ENCODE results near the gene PAX2. TPM values are rescaled to one million over a fixed set of nuclear protein-coding genes. Genes with fewer than 3 reads are reported as not detected.

PAX2 gene
- total RNA-seq, 1 donor from 2014 or later: 0.23 TPM

- FAIRE-seq (no peak), DNase-seq (ENCODE audit: low read depth) (peak; percentile 25)
- Histone ChIP-seq H3K79me2 (ENCODE audit: insufficient read depth, low read length) (no peaks in the 10 kb centered on the region), H3K27me3 (ENCODE audit: insufficient read depth, low read length) (peaks cover 85% of the 10 kb centered on the region), H3K27ac (ENCODE audit: low read depth, low read length) (no peak overlapping the region), H3K9ac (ENCODE audit: low read length) (no peak overlapping the region), H3K4me1 (ENCODE audit: insufficient read depth, low read length) (no peaks in the 10 kb centered on the region), H3K36me3 (ENCODE audit: insufficient read depth, low read length) (no peaks in the 10 kb centered on the region), H4K20me1 (ENCODE audit: insufficient read depth, low read length) (peaks cover 18% of the 10 kb centered on the region), H3K9me3 (ENCODE audit: insufficient read depth, low read depth, low read length) (no peaks in the 10 kb centered on the region), H3K4me2 (ENCODE audit: low read length) (no peak overlapping the region), H3K4me3 (ENCODE audit: insufficient read depth, low read depth, low read length) (no peak overlapping the region), H2AFZ (ENCODE audit: low read depth, low read length) (no peak overlapping the region)
- TF ChIP-seq, protein P1, sequence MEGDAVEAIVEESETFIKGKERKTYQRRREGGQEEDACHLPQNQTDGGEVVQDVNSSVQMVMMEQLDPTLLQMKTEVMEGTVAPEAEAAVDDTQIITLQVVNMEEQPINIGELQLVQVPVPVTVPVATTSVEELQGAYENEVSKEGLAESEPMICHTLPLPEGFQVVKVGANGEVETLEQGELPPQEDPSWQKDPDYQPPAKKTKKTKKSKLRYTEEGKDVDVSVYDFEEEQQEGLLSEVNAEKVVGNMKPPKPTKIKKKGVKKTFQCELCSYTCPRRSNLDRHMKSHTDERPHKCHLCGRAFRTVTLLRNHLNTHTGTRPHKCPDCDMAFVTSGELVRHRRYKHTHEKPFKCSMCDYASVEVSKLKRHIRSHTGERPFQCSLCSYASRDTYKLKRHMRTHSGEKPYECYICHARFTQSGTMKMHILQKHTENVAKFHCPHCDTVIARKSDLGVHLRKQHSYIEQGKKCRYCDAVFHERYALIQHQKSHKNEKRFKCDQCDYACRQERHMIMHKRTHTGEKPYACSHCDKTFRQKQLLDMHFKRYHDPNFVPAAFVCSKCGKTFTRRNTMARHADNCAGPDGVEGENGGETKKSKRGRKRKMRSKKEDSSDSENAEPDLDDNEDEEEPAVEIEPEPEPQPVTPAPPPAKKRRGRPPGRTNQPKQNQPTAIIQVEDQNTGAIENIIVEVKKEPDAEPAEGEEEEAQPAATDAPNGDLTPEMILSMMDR (IDR thresholded peaks at IDR 0.05; ENCODE audit: insufficient read depth, low read depth, low read length): peak; percentile 49
- TF ChIP-seq EZH2 (IDR thresholded peaks at IDR 0.05; ENCODE audit: insufficient read depth, low read length): no peak
- Mint-ChIP-seq H3K27ac (ENCODE audit: unreplicated experiment) (no peak overlapping the region), H3K9me3 (ENCODE audit: unreplicated experiment) (peaks cover 2% of the 10 kb centered on the region), H3K36me3 (ENCODE audit: low read depth, unreplicated experiment) (no peaks in the 10 kb centered on the region), H3K4me3 (ENCODE audit: unreplicated experiment) (no peak overlapping the region), H3K27me3 (ENCODE audit: low read depth, unreplicated experiment) (peaks cover 84% of the 10 kb centered on the region), H3K4me1 (ENCODE audit: low read depth, unreplicated experiment) (peaks cover 2% of the 10 kb centered on the region)
Observed at GRCh38 chr10:100743626-100744135, 1.7 kb upstream of the PAX2 start.

DNA sequence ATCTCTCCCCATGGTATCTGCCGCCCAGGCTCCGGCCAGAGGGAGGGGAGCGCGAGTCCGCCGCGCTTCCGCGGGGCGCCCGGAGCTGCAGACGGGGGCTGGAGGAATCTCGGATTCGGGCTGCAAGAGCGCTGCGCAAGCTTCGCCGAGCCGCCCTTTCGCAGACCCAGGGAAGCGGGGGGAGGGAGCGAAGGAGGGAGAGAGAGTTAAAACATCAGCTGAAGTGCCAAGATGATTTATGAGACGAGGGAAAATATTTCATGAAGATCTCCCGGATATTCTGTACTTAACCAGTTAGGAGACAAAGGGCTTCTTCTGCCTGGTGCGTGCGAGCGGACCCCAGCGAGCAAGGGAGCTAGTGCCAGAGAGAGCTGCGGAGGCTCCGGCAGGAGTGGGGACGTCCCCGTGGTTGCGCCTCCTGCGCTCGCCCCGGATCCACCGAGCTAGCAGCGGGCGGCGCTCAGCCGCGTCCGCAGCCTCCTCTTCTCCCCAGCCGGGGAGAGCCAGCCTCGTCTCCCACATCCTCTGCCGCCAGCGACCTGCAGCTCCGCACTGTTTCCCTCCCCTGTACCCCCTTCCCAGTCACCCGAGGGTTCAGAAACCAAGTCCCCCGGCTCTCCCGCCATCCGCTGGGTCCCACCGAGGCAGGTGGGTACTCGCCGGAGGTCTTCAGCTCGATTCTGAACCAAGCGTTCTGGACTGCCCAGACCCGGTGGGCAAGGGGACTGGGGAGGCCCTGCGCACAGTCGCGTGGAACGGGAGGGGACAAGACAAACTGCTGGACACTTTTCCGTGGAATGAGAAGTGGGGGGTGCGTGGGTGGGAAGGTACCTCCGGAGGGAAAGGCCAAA, 1.0 kb upstream of the PAX2 start:
- H2AFZ ChIP-seq (ENCODE audit: low read depth, low read length): no peak overlapping the region
- Mint-ChIP-seq H3K4me3 (ENCODE audit: unreplicated experiment) (peak overlapping the region; percentile 14), H3K4me1 (ENCODE audit: low read depth, unreplicated experiment) (peaks cover 2% of the 10 kb centered on the region), H3K36me3 (ENCODE audit: low read depth, unreplicated experiment) (no peaks in the 10 kb centered on the region), H3K27me3 (ENCODE audit: low read depth, unreplicated experiment) (peaks cover 87% of the 10 kb centered on the region), H3K27ac (ENCODE audit: unreplicated experiment) (no peak overlapping the region), H3K9me3 (ENCODE audit: unreplicated experiment) (peaks cover 2% of the 10 kb centered on the region)
- H3K27me3 ChIP-seq (ENCODE audit: insufficient read depth, low read length): peaks cover 87% of the 10 kb centered on the region
- FAIRE-seq: no peak
- TF ChIP-seq, protein P1 (IDR thresholded peaks at IDR 0.05; ENCODE audit: insufficient read depth, low read depth, low read length): no peak
- peak; percentile 90 for TF ChIP-seq EZH2 (IDR thresholded peaks at IDR 0.05; ENCODE audit: insufficient read depth, low read length)
- DNase-seq (ENCODE audit: low read depth): no peak
- no peak overlapping the region for H3K27ac ChIP-seq (ENCODE audit: low read depth, low read length)
- peak overlapping the region; percentile 8 for H3K4me2 ChIP-seq (ENCODE audit: low read length)
- H3K79me2 ChIP-seq (ENCODE audit: insufficient read depth, low read length): no peaks in the 10 kb centered on the region
- H3K36me3 ChIP-seq (ENCODE audit: insufficient read depth, low read length): no peaks in the 10 kb centered on the region
- no peaks in the 10 kb centered on the region for H3K4me1 ChIP-seq (ENCODE audit: insufficient read depth, low read length)
- H4K20me1 ChIP-seq (ENCODE audit: insufficient read depth, low read length): peaks cover 18% of the 10 kb centered on the region
- H3K9me3 ChIP-seq (ENCODE audit: insufficient read depth, low read depth, low read length): no peaks in the 10 kb centered on the region
- no peak overlapping the region for H3K4me3 ChIP-seq (ENCODE audit: insufficient read depth, low read depth, low read length)
- no peak overlapping the region for H3K9ac ChIP-seq (ENCODE audit: low read length)

All from astrocyte (in vitro differentiated cells and primary cell).